Suprapubic skin (tissue), 4 donors: Measurements from ENCODE around the gene ASTN2. TPM values are rescaled to one million over a fixed set of nuclear protein-coding genes. Genes with fewer than 3 reads are reported as not detected.
"Not testable (repeated sequence)": the region's sequence is repeated elsewhere in the genome, so short reads cannot be mapped to it uniquely, and the experiment has no call there.

ENCODE experiments used
- DNase-seq, 2 donors: peaks; one replicate each; pipeline ENCODE4 v3.0.0-alpha.2; 2019; ENCODE audit warnings: low spot score in 2 of 2
- H3K27ac ChIP-seq: fragments of 200-600 bp; sonication (generic); one replicate; pipeline ENCODE4 v1.5.1; 2019
- H3K27me3 ChIP-seq: fragments of 200-600 bp; sonication (generic); one replicate; pipeline ENCODE4 v1.5.1; 2019
- H3K36me3 ChIP-seq: fragments of 200-600 bp; sonication (generic); one replicate; pipeline ENCODE4 v1.5.1; 2019
- H3K4me1 ChIP-seq: fragments of 200-600 bp; sonication (generic); one replicate; pipeline ENCODE4 v1.5.1; 2019
- H3K4me3 ChIP-seq: fragments of 200-600 bp; sonication (generic); one replicate; pipeline ENCODE4 v1.5.1; 2019; ENCODE audit warnings: mild to moderate bottlenecking
- H3K9me3 ChIP-seq: fragments of 200-600 bp; sonication (generic); one replicate; pipeline ENCODE4 v1.5.1; 2019
- CTCF ChIP-seq, 2 donors: fragments of 200-600 bp in 1 of 2; fragments of 450-650 bp in 1 of 2; sonication (generic) in 1 of 2; IDR thresholded peaks; one replicate each; pipeline ENCODE4 v1.5.1; 2016 to 2019; ENCODE audit warnings: antibody characterized with exemption in 2 of 2, mild to moderate bottlenecking in 1 of 2, moderate library complexity in 1 of 2
- EP300 ChIP-seq: sonication (generic); formaldehyde crosslinking; IDR thresholded peaks from one replicate; pipeline ENCODE4 v1.6.1; 2017; ENCODE audit warnings: antibody characterized with exemption
- POLR2A ChIP-seq, 2 donors: fragments of 450-650 bp; IDR thresholded peaks; one replicate each; pipeline ENCODE4 v1.6.1; 2017; ENCODE audit warnings: antibody characterized with exemption in 2 of 2, mild to moderate bottlenecking in 2 of 2, moderate library complexity in 2 of 2
- POLR2AphosphoS5 ChIP-seq, 3 donors: sonication (generic); formaldehyde crosslinking; IDR thresholded peaks; one replicate each; pipeline ENCODE4 v1.6.1; 2017; ENCODE audit warnings: antibody characterized with exemption in 3 of 3
- WGBS: methylation state at CpG from one replicate; pipeline ENCODE4 v1.1.5; 2018; 5-methylcytosine and 5-hydroxymethylcytosine counted together
- total RNA-seq, 4 donors: library from RNA; depleted of rRNA; stranded (reverse); fragments of >200 nt; gene quantifications; one replicate each; pipeline ENCODE4 v1.1.0, GENCODE V29; 2016

ASTN2 gene
- total RNA-seq, 4 donors from 2014 or later = 2.0 to 6.9 (median 3.8) TPM

- TF ChIP-seq POLR2AphosphoS5 (IDR thresholded peaks at IDR 0.05) (no peak), EP300 (no peak), CTCF (IDR thresholded peaks at IDR 0.05) (no peak), POLR2A (IDR thresholded peaks at IDR 0.05) (no peak)
- H3K4me3 ChIP-seq = no peak overlapping the region
- no peaks in the 10 kb centered on the region for H3K36me3 ChIP-seq
- 76% methylated on average over 1 of the region's 1 CpG for WGBS
- peaks cover 5% of the 10 kb centered on the region for H3K9me3 ChIP-seq
- H3K27me3 ChIP-seq = no peaks in the 10 kb centered on the region
- H3K4me1 ChIP-seq = no peaks in the 10 kb centered on the region
- no peak overlapping the region for H3K27ac ChIP-seq
- DNase-seq = no peak
Measured at GRCh38 chr9:116900007-116900367, 514.9 kb downstream of the ASTN2 start.

GRCh38 chr9:116899337-116900006 is 515.4 kb downstream of the ASTN2 start:
- DNase-seq = no peak
- Histone ChIP-seq H3K27ac (no peak overlapping the region), H3K9me3 (peaks cover 5% of the 10 kb centered on the region), H3K4me3 (no peak overlapping the region), H3K4me1 (no peaks in the 10 kb centered on the region), H3K27me3 (no peaks in the 10 kb centered on the region), H3K36me3 (no peaks in the 10 kb centered on the region)
- WGBS = 41% methylated on average over 2 of the region's 2 CpGs
- TF ChIP-seq POLR2AphosphoS5 (IDR thresholded peaks at IDR 0.05) (no peak), POLR2A (IDR thresholded peaks at IDR 0.05) (no peak), EP300 (no peak), CTCF (IDR thresholded peaks at IDR 0.05) (no peak)

GRCh38 chr9:116898131-116898530 is 516.7 kb downstream of the ASTN2 start:
- WGBS = 83% methylated on average over 5 of the region's 5 CpGs
- not testable (repeated sequence) for H3K27ac ChIP-seq, H3K4me1 ChIP-seq, DNase-seq, H3K27me3 ChIP-seq, H3K9me3 ChIP-seq, H3K4me3 ChIP-seq, H3K36me3 ChIP-seq

GRCh38 chr9:116897201-116897600 is 517.7 kb downstream of the ASTN2 start:
- WGBS = 59% methylated on average over 4 of the region's 4 CpGs
- peaks cover 5% of the 10 kb centered on the region for H3K9me3 ChIP-seq
- no peak overlapping the region for H3K27ac ChIP-seq
- H3K4me1 ChIP-seq = no peaks in the 10 kb centered on the region
- no peaks in the 10 kb centered on the region for H3K27me3 ChIP-seq
- no peak for TF ChIP-seq CTCF (IDR thresholded peaks at IDR 0.05)
- no peak for TF ChIP-seq POLR2A (IDR thresholded peaks at IDR 0.05)
- no peak for TF ChIP-seq POLR2AphosphoS5 (IDR thresholded peaks at IDR 0.05)
- H3K36me3 ChIP-seq = no peaks in the 10 kb centered on the region
- no peak overlapping the region for H3K4me3 ChIP-seq
- no peak for DNase-seq

- Histone ChIP-seq H3K4me1 (no peaks in the 10 kb centered on the region), H3K9me3 (peaks cover 5% of the 10 kb centered on the region), H3K36me3 (no peaks in the 10 kb centered on the region), H3K27me3 (no peaks in the 10 kb centered on the region), H3K4me3 (no peak overlapping the region), H3K27ac (no peak overlapping the region)
- TF ChIP-seq POLR2A (IDR thresholded peaks at IDR 0.05) = no peak
- DNase-seq = no peak
Measured at GRCh38 chr9:116895961-116896360, 518.9 kb downstream of the ASTN2 start.

GRCh38 chr9:116891424-116891823 is 523.4 kb downstream of the ASTN2 start:
- Histone ChIP-seq H3K4me3 (no peak overlapping the region), H3K27me3 (no peaks in the 10 kb centered on the region), H3K27ac (no peak overlapping the region), H3K4me1 (no peaks in the 10 kb centered on the region), H3K36me3 (no peaks in the 10 kb centered on the region), H3K9me3 (no peaks in the 10 kb centered on the region)
- WGBS = 88% methylated on average over 3 of the region's 3 CpGs
- no peak for DNase-seq
- no peak for TF ChIP-seq EP300
- no peak for TF ChIP-seq POLR2AphosphoS5 (IDR thresholded peaks at IDR 0.05)
- TF ChIP-seq POLR2A (IDR thresholded peaks at IDR 0.05) = no peak
- no peak for TF ChIP-seq CTCF (IDR thresholded peaks at IDR 0.05)

- not testable (repeated sequence) for H3K36me3 ChIP-seq, H3K4me3 ChIP-seq, H3K27ac ChIP-seq, H3K9me3 ChIP-seq, H3K4me1 ChIP-seq, H3K27me3 ChIP-seq, DNase-seq
- 94% methylated on average over 4 of the region's 4 CpGs for WGBS
Measured at GRCh38 chr9:116888476-116888875, 526.4 kb downstream of the ASTN2 start.
